ENCODE measurements around the gene SLC12A8.

Gene SLC12A8

DNA sequence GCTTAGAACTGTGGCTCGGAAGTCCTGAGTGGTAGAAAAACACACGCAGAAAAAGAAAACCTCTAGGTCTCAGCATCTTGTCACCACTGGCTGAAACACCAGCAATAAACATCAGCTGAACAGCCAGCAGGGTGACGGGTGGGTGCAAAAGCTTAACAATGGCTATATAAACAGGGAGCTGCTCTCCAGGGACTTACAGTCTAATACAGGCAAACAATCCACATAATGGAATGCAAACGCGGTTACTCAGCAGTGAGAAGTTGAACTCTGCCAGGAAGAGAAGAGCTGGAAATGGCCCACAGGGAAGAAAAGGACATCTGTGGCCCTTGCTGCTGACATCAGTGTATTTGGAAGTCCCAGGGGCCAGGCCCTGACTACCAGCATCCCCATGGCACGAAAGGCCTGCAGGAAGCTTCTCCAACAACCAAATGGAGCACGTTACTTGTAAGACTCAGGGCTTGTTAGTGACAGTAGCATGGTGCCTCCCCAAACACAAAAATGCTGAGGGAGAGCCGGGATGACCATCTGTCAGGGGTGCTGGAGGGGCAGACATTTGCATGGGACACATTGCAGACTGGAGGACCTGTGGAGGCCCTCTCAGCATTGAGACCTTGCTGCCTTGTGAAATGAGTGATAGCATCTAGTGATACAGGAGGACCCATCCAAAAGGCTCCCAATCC, 159.8 kb downstream of the SLC12A8 start:
- TF ChIP-seq, protein P1, sequence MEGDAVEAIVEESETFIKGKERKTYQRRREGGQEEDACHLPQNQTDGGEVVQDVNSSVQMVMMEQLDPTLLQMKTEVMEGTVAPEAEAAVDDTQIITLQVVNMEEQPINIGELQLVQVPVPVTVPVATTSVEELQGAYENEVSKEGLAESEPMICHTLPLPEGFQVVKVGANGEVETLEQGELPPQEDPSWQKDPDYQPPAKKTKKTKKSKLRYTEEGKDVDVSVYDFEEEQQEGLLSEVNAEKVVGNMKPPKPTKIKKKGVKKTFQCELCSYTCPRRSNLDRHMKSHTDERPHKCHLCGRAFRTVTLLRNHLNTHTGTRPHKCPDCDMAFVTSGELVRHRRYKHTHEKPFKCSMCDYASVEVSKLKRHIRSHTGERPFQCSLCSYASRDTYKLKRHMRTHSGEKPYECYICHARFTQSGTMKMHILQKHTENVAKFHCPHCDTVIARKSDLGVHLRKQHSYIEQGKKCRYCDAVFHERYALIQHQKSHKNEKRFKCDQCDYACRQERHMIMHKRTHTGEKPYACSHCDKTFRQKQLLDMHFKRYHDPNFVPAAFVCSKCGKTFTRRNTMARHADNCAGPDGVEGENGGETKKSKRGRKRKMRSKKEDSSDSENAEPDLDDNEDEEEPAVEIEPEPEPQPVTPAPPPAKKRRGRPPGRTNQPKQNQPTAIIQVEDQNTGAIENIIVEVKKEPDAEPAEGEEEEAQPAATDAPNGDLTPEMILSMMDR (IDR thresholded peaks at IDR 0.05; ENCODE audit: control insufficient read depth, extremely low read depth, insufficient read depth), result no peak
- H3K4me3 ChIP-seq (ENCODE audit: low read depth, low read length), result no peak overlapping the region
- no peak for DNase-seq (ENCODE audit: low read depth)

DNA sequence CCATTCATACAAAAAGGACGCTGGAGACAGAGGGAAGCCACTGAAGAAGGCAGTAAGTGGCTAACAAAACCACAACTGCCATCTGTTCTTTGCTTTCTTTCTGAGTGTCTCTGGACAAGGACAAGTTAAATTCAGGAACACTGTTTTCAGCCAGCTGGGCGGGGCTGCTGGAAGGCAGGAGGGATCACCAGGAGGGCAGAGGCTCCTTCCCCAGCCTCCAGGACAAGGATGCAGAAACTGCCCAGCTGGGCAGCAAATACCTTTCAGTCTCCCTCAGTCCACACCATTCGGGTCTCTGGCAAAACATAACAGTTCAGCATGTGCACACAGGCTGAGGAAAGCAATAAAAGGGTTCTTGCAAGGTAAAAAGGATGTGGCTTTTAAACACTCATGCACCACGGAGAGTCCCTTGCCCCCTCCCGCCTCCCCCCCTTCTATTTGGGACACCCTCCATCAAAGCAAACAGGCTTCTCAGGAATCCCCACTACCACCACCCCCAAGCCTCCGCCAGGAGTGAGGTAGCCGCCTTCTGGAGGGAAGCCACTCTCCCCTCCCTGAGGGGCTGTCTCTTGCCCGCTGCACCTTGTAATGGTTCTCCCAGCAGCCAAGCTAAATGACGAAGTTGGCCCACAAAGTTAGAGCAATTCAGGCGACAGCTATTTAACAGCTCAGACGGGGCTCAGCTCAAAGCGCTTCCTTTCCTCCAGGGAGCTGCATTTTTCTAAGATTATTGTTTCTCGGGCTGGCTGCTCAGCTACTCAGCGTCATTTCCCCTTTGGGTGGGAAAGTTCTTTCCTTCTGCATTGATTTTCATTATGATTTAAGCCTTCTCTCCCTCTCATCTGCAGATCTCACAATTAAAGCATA, 160.6 kb downstream of the SLC12A8 start:
- DNase-seq (ENCODE audit: low read depth), result no peak
- TF ChIP-seq, protein P1 (IDR thresholded peaks at IDR 0.05; ENCODE audit: control insufficient read depth, extremely low read depth, insufficient read depth), result no peak
- no peak overlapping the region for H3K4me3 ChIP-seq (ENCODE audit: low read depth, low read length)

DNA sequence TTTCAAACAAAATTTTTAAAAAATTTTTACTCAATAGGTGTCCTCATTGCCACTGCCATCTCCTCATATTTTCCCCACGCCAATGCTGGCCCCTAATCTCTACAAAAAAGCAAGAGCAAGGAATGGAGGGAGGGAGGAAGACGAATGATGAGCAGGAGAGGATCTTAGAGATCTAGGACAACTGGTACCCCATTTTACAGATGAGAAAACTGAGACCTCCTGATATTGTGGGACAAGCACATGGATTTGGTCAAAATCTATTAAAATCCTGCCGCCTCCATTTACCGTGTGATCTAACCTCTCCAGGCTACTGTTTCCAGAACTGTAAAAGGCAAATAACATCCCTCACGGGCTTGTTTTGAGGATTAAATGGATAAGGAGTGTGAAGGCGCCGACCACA, 161.3 kb downstream of the SLC12A8 start:
- no peak for DNase-seq (ENCODE audit: low read depth)
- H3K4me3 ChIP-seq (ENCODE audit: low read depth, low read length), result no peak overlapping the region
- TF ChIP-seq, protein P1 (IDR thresholded peaks at IDR 0.05; ENCODE audit: control insufficient read depth, extremely low read depth, insufficient read depth), result no peak

DNA sequence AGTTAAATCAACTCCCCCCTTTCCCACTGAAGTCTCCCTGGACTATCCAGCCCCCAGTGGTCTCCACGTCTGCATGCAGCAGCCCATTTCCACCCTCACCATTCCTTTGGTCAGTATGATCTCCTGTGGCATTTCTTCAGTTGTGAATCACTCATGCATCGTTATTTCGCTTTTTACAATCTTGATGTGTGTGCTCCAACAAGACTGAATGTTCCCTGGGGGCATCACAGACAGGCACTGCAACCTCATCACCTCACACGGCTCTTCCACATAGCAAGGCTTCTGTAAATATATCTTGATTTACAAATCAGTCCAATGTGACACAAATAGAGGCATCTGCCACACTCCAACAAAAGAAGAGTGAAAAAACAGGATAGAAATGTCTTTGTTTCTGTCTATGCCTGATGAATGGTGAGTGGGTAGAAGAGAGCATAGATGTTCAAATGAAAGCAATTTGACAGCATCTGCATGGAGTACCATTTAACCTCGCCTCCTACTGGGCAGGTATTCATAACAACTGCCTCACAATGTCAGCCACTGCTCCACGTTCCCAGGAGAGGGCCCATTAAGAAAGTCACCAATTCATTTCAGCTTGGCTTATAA, 162.0 kb downstream of the SLC12A8 start:
- TF ChIP-seq, protein P1 (IDR thresholded peaks at IDR 0.05; ENCODE audit: control insufficient read depth, extremely low read depth, insufficient read depth), result no peak
- H3K4me3 ChIP-seq (ENCODE audit: low read depth, low read length), result no peak overlapping the region
- no peak for DNase-seq (ENCODE audit: low read depth)

DNA sequence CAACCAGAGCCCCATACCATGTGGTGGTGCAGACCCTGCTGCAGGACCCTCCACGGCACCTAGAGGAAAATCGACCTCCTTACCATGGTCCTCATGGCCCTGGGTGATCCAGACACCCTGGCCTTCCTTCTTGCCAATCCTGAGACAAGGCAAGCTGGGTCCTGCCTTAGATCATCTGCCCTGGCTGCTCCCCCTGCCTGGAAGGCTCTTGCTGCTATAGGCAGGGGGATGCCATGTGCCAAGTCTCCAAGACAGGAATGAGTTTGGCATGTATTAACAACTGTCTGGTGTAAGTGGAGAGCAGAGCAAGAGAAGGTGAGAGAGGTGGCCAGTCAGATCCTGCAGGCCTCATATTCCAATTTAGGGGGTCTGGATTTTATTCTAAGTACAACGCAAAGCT, 164.3 kb downstream of the SLC12A8 start:
- DNase-seq (ENCODE audit: low read depth), result no peak
- H3K4me3 ChIP-seq (ENCODE audit: low read depth, low read length), result no peak overlapping the region
- TF ChIP-seq, protein P1 (IDR thresholded peaks at IDR 0.05; ENCODE audit: control insufficient read depth, extremely low read depth, insufficient read depth), result no peak

DNA sequence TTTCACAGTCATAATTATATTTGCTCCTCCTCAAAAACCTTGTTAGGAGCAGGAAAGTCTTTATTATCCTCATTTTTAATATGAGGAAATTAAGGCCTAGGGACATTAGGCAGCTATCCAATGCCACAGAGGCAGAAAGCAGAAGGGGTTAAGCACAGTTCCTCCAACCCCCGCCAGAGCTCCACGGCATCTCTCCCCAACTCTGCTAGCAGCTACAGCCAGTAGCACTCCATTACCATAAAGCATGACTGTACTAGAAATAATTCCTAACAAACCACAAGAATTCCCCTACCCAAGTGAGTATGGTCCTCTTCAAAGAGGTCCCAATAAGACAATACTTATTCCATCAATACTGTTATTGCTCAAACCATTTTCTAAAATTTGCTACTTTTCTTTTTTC, 166.6 kb downstream of the SLC12A8 start:
- TF ChIP-seq, protein P1 (IDR thresholded peaks at IDR 0.05; ENCODE audit: control insufficient read depth, extremely low read depth, insufficient read depth), result no peak
- no peak for DNase-seq (ENCODE audit: low read depth)

More for the DNA sequence above, 166.6 kb downstream of the SLC12A8 start:
- H3K4me3 ChIP-seq (ENCODE audit: low read depth, low read length), result no peak overlapping the region
